ENCODE measurements around the gene RAET1E. TPM values are rescaled to one million over a fixed set of nuclear protein-coding genes. Genes with fewer than 3 reads are reported as not detected.

RAET1E gene
- total and polyA plus RNA-seq, 9 of the 15 experiments (the other 6 are each of a cell fraction or from before 2014, with no cell fraction given), result not detected

GRCh38 chr6:149890629-149891045, 7.3 kb downstream of the RAET1E start (continued):
- TF ChIP-seq GTF3C2 (IDR thresholded peaks at IDR 0.05; ENCODE audit: borderline replicate concordance, extremely low read depth, insufficient read length) (no peak), TCF15 (CRISPR knock-in tag; IDR thresholded peaks at IDR 0.05) (no peak), ZNF696 (CRISPR knock-in tag; conservative IDR thresholded peaks at IDR 0.05) (no peak), MAZ (CRISPR knock-in tag; conservative IDR thresholded peaks at IDR 0.05 in 1 of 2, IDR thresholded peaks at IDR 0.05 in 1 of 2) (no peak)
- TF ChIP-seq, protein P1, sequence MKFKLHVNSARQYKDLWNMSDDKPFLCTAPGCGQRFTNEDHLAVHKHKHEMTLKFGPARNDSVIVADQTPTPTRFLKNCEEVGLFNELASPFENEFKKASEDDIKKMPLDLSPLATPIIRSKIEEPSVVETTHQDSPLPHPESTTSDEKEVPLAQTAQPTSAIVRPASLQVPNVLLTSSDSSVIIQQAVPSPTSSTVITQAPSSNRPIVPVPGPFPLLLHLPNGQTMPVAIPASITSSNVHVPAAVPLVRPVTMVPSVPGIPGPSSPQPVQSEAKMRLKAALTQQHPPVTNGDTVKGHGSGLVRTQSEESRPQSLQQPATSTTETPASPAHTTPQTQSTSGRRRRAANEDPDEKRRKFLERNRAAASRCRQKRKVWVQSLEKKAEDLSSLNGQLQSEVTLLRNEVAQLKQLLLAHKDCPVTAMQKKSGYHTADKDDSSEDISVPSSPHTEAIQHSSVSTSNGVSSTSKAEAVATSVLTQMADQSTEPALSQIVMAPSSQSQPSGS (CRISPR knock-in tag; IDR thresholded peaks at IDR 0.05), result no peak

All from K562 (cell line).